ENCODE data around the gene TMEM175.

TMEM175 gene

GRCh38 chr4:931960-932712 is at the start of gene TMEM175, which contains the start of gene GAK:
Gene TMEM175, plus strand, starts transcription at chr4:932460. Its CDS starts 15,280 bp downstream, at chr4:947740.
Gene GAK, minus strand, starts transcription at chr4:932316. Its CDS starts 129 bp downstream, at chr4:932187.
- DNase-seq, result peak; percentile 80

- DNase-seq, result no peak
Observed at GRCh38 chr4:882646-883045, 49.6 kb upstream of the TMEM175 start.

GRCh38 chr4:883377-884095 is 48.7 kb upstream of the TMEM175 start:
- no peak for DNase-seq

- no peak for DNase-seq
Observed at GRCh38 chr4:884259-884658, 48.0 kb upstream of the TMEM175 start.

GRCh38 chr4:884896-885295 is 47.4 kb upstream of the TMEM175 start:
- DNase-seq, result no peak

GRCh38 chr4:885353-885752 is 46.9 kb upstream of the TMEM175 start:
- no peak for DNase-seq

GRCh38 chr4:886244-886643 is 46.0 kb upstream of the TMEM175 start:
- DNase-seq, result peak; percentile 2

- no peak for DNase-seq
Observed at GRCh38 chr4:887034-887763, 45.1 kb upstream of the TMEM175 start.

GRCh38 chr4:888029-888428 is 44.2 kb upstream of the TMEM175 start:
- no peak for DNase-seq

- no peak for DNase-seq
Observed at GRCh38 chr4:889516-889915, 42.7 kb upstream of the TMEM175 start.

GRCh38 chr4:890036-890695 is 42.1 kb upstream of the TMEM175 start:
- DNase-seq, result no peak

- no peak for DNase-seq
Observed at GRCh38 chr4:891747-892146, 40.5 kb upstream of the TMEM175 start.

- DNase-seq, result no peak
Observed at GRCh38 chr4:892780-893179, 39.5 kb upstream of the TMEM175 start.

GRCh38 chr4:893276-893994 is 38.8 kb upstream of the TMEM175 start:
- no peak for DNase-seq

GRCh38 chr4:893995-894705 is 38.1 kb upstream of the TMEM175 start:
- DNase-seq, result no peak

- no peak for DNase-seq
Observed at GRCh38 chr4:895596-895995, 36.7 kb upstream of the TMEM175 start.

- no peak for DNase-seq
Observed at GRCh38 chr4:896216-896615, 36.0 kb upstream of the TMEM175 start.

- DNase-seq, result no peak
Observed at GRCh38 chr4:896630-897029, 35.6 kb upstream of the TMEM175 start.

GRCh38 chr4:898123-898522 is 34.1 kb upstream of the TMEM175 start:
- DNase-seq, result no peak

GRCh38 chr4:898869-899555 is 33.2 kb upstream of the TMEM175 start:
- no peak for DNase-seq

GRCh38 chr4:899556-899906 is 32.7 kb upstream of the TMEM175 start:
- no peak for DNase-seq

Data from DMS 273 treated with DMSO at 0.1 percent for 48 hours (cell line).